Muscle of leg (tissue), 11 donors: ENCODE measurements around the gene SKAP1. TPM values are rescaled to one million over a fixed set of nuclear protein-coding genes. Genes with fewer than 3 reads are reported as not detected.

ENCODE experiments used
- DNase-seq: peaks from one replicate; pipeline ENCODE4 v3.0.0; 2013
- H3K27ac ChIP-seq: one replicate; pipeline ENCODE4 v1.5.1; 2013; ENCODE audit warnings: mild to moderate bottlenecking, low read length, control low read depth
- H3K27me3 ChIP-seq: one replicate; pipeline ENCODE4 v1.6.1; 2013; ENCODE audit warnings: low read length; ENCODE audit not compliant: control insufficient read depth, insufficient read depth
- H3K36me3 ChIP-seq: one replicate; pipeline ENCODE4 v1.6.1; 2013; ENCODE audit warnings: low read length; ENCODE audit not compliant: control insufficient read depth, insufficient read depth
- H3K4me1 ChIP-seq: one replicate; pipeline ENCODE4 v1.6.1; 2013; ENCODE audit warnings: low read length; ENCODE audit not compliant: control insufficient read depth, insufficient read depth
- H3K4me3 ChIP-seq: one replicate; pipeline ENCODE4 v1.5.1; 2013; ENCODE audit warnings: low read length, control low read depth
- H3K9me3 ChIP-seq: replicated peaks from 2 replicates; pipeline ENCODE4 v1.6.1; 2013; ENCODE audit warnings: low read depth, low read length; ENCODE audit not compliant: control insufficient read depth
- WGBS: methylation state at CpG from one replicate; pipeline ENCODE4 v1.1.5; 2013; ENCODE audit warnings: missing lambda C conversion rate; ENCODE audit not compliant: insufficient coverage; 5-methylcytosine and 5-hydroxymethylcytosine counted together
- polyA plus RNA-seq, 8 donors: library from polyadenylated mRNA; unstranded; fragments of 120-200 nt; gene quantifications; one replicate each; pipeline versions ENCODE4 v1.2.1 to v1.2.3, GENCODE V29; 2013; ENCODE audit warnings: inconsistent platforms in 1 of 8, low replicate concordance in 1 of 8; ENCODE audit not compliant: insufficient read length in 8 of 8, insufficient read depth in 1 of 8
- total RNA-seq: library from RNA; stranded (reverse); fragments of 120-200 nt; gene quantifications from one replicate; pipeline ENCODE4 v1.2.4, GENCODE V29; 2013

The SKAP1 gene
- total and polyA plus RNA-seq, 9 donors, result 0.22 to 0.52 (median 0.37) TPM; not detected in 1

- Histone ChIP-seq H3K4me1 (peaks cover 22% of the 10 kb centered on the region), H3K9me3 (no peaks in the 10 kb centered on the region), H3K27me3 (no peaks in the 10 kb centered on the region), H3K27ac (peak overlapping the region; percentile 75), H3K4me3 (no peak overlapping the region), H3K36me3 (no peaks in the 10 kb centered on the region)
- no CpG with 5 or more reads among the region's 2 CpGs for WGBS
- DNase-seq, result no peak
Measured at GRCh38 chr17:48240562-48241130, 189.4 kb downstream of the SKAP1 start.

- Histone ChIP-seq H3K4me3 (no peak overlapping the region), H3K27me3 (no peaks in the 10 kb centered on the region), H3K36me3 (no peaks in the 10 kb centered on the region), H3K27ac (peak overlapping the region; percentile 75), H3K9me3 (no peaks in the 10 kb centered on the region), H3K4me1 (peaks cover 22% of the 10 kb centered on the region)
- no peak for DNase-seq
- 67% methylated on average over 1 of the region's 2 CpGs for WGBS
Measured at GRCh38 chr17:48240122-48240521, 189.9 kb downstream of the SKAP1 start.

- Histone ChIP-seq H3K9me3 (no peaks in the 10 kb centered on the region), H3K27me3 (no peaks in the 10 kb centered on the region), H3K27ac (no peak overlapping the region), H3K36me3 (no peaks in the 10 kb centered on the region), H3K4me1 (peaks cover 22% of the 10 kb centered on the region), H3K4me3 (no peak overlapping the region)
- WGBS, result no CpG with 5 or more reads among the region's 1 CpG
- no peak for DNase-seq
Measured at GRCh38 chr17:48239603-48239995, 190.4 kb downstream of the SKAP1 start.

DNA sequence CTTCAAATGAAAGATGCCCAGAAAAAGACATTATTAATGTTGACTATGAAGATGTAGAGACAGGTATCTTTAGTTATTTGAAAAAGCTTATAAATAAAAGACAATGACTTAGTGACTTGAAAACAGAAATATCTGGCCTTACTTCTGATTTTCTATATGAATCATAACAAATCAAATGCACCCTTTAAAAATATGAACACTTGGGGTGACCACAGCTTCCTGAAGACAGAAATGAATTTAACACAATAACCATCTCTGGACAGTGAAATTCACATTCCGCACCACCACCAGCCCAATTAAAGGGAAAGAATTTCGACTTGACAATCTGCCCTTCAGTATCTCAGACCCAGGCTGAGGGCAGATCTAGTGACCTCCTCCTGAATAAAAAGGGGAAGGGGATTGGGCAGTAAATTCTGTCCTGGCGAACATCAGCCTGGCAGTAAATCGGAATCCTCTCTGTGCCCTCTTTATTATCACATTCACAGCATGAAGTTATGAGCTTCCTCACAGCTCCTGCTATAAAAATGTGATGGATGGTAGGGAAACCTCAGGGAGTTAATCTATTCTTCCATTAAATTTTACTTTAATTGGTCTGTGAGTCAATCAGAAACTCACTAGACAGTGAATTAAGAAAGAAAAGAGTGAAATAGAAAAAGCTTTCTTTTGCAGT, 190.9 kb downstream of the SKAP1 start:
- Histone ChIP-seq H3K4me3 (no peak overlapping the region), H3K4me1 (peaks cover 18% of the 10 kb centered on the region), H3K36me3 (no peaks in the 10 kb centered on the region), H3K9me3 (no peaks in the 10 kb centered on the region), H3K27me3 (no peaks in the 10 kb centered on the region), H3K27ac (no peak overlapping the region)
- whole genome bisulfite sequencing, result no CpG with 5 or more reads among the region's 4 CpGs
- no peak for DNase-seq

DNA sequence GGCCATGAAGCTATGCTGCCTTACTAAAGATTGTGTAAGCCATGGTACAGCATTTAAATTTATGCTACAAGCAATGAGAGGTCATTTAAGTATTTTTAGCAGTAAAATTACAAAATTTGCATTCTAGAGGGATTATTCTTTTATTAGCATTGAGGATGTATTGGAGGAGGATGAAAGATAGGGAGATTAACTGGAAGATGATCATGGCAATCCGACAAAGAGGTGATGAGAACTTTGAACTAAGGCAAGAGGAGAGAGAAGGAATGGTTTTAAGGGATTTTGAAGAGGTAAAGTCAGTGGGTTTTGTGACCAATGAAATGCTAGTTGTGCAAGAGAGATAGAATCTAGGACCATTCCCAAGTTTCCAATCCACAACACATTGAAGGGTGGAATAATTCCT, 192.6 kb downstream of the SKAP1 start:
- DNase-seq, result no peak
- Histone ChIP-seq H3K27me3 (no peaks in the 10 kb centered on the region), H3K4me3 (no peak overlapping the region), H3K9me3 (no peaks in the 10 kb centered on the region), H3K27ac (no peak overlapping the region), H3K36me3 (no peaks in the 10 kb centered on the region), H3K4me1 (peaks cover 18% of the 10 kb centered on the region)
- WGBS, result 88% methylated on average over 1 of the region's 1 CpG

- no peak overlapping the region for H3K27ac ChIP-seq
- no peaks in the 10 kb centered on the region for H3K9me3 ChIP-seq
- no peaks in the 10 kb centered on the region for H3K36me3 ChIP-seq
- H3K4me1 ChIP-seq, result peaks cover 14% of the 10 kb centered on the region
- H3K27me3 ChIP-seq, result no peaks in the 10 kb centered on the region
- H3K4me3 ChIP-seq, result no peak overlapping the region
- DNase-seq, result no peak
Measured at GRCh38 chr17:48236681-48237134, 193.3 kb downstream of the SKAP1 start.

DNA sequence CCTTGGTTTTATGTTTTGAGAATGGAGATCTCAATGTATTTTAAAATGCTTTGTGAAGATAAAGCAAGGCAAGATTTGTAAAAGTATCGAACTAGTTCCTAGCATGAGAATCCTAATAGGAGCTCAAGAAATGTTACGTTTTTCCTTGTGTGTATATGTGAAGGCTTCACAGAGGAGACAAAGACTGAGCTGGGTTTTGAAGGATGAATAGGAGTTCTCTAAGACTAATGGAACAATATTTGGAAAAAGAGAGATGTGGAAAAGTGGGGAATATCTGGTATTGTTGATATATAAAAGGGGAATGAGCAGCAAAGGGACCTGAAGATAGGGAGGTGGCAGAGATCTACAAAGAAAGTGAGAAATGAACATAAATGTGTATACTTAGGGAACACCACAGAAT, 195.1 kb downstream of the SKAP1 start:
- Histone ChIP-seq H3K27ac (no peak overlapping the region), H3K4me3 (no peak overlapping the region), H3K4me1 (peaks cover under 1% of the 10 kb centered on the region), H3K9me3 (no peaks in the 10 kb centered on the region), H3K36me3 (no peaks in the 10 kb centered on the region), H3K27me3 (no peaks in the 10 kb centered on the region)
- no peak for DNase-seq
- 88% methylated on average over 2 of the region's 2 CpGs for WGBS

DNA sequence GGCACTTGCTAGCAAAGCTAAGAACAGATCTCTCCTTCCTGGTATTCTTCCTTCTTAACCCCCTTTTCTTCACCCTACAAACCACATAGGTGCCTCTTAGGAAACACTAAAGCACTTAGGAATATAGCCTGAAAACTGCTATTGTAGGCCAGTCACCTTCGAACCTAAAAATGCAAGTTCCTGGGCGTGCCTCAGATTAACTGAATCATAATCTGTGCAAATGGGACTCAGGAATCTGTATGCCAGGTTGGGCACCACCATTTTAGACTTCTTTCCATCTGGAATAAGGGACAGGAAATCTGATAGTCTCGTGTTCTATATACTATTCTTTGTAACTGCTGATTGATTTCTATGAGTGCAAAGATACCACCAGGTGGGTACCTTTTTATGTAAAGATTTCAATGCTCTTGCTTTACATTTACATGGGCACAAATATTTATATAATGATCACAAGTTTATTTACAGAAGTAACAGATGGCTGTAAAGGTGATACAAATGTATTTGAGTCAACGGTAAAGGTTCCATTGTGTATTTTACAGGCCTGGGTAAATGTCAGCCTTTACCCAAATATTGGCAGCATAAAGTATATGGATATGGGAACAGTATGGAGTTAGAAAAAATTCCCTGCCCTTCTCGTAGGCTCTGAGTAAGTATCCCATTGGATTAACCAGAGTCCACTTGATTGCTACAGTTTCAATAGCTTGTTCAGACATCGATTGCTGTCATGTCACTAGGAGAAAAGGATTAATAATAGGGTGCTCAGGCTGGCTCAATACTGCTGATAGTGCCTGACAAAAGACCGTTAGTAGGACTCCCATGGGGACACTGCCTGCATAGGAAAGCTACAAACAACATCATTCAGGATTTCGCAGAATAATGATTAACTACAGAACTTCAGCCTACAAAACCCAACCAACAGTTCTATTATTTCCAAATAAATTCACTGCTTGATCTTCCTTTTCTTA, 197.7 kb downstream of the SKAP1 start:
- Histone ChIP-seq H3K27me3 (peaks cover 4% of the 10 kb centered on the region), H3K4me1 (no peaks in the 10 kb centered on the region), H3K36me3 (no peaks in the 10 kb centered on the region), H3K9me3 (no peaks in the 10 kb centered on the region), H3K4me3 (no peak overlapping the region), H3K27ac (no peak overlapping the region)
- no peak for DNase-seq
- WGBS, result 88% methylated on average over 4 of the region's 8 CpGs

GRCh38 chr17:48229936-48230335, 200.1 kb downstream of the SKAP1 start:
- Histone ChIP-seq H3K27me3 (peaks cover 6% of the 10 kb centered on the region), H3K4me1 (no peaks in the 10 kb centered on the region)
- no CpG with 5 or more reads among the region's 1 CpG for WGBS

DNA sequence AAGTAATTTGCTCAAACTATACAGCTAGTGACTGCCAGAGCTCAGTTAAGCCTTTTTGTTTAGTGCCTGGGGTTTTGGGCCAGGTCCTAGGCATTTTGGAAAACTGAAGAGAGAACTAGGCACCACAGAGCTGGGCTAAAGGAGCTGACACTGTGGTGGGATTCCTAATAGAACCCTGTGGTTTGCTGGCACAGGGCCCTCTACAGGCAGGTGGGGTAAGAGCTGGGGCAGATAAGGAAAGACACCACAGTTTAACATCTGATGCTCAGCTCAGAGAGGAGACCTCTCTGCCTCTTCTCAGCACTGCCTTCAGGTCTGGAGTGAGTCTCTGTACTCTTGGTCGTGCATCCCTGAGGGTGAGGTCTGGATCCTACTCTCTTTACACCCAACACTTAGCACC, 201.3 kb downstream of the SKAP1 start:
- H3K4me3 ChIP-seq, result no peak overlapping the region
- no peak for DNase-seq
- no CpG with 5 or more reads among the region's 1 CpG for WGBS
- H3K27me3 ChIP-seq, result peaks cover 6% of the 10 kb centered on the region
- H3K36me3 ChIP-seq, result no peaks in the 10 kb centered on the region
- no peak overlapping the region for H3K27ac ChIP-seq
- H3K9me3 ChIP-seq, result no peaks in the 10 kb centered on the region
- H3K4me1 ChIP-seq, result no peaks in the 10 kb centered on the region

More at GRCh38 chr17:48229936-48230335, 200.1 kb downstream of the SKAP1 start:
- H3K27ac ChIP-seq, result no peak overlapping the region
- H3K4me3 ChIP-seq, result no peak overlapping the region
- no peak for DNase-seq
- no peaks in the 10 kb centered on the region for H3K9me3 ChIP-seq
- H3K36me3 ChIP-seq, result no peaks in the 10 kb centered on the region
